GM18867 (cell line): Measurements from ENCODE around the gene IYD.
"Not testable (repeated sequence)": the region's sequence is repeated elsewhere in the genome, so short reads cannot be mapped to it uniquely, and the experiment has no call there.

ENCODE experiments used
- ATAC-seq: cut with Tn5 transposase; IDR thresholded peaks from one replicate; pipeline ENCODE4 v1.9.1; 2021; ENCODE audit warnings: mild to moderate bottlenecking, moderate library complexity; ENCODE audit not compliant: unreplicated experiment

IYD gene

GRCh38 chr6:150349546-150349945 is 19.3 kb upstream of the IYD start:
- no peak for ATAC-seq

- no peak for ATAC-seq
These were observed 16.2 kb upstream of the IYD start for GRCh38 chr6:150352321-150353296.

GRCh38 chr6:150353445-150353844 is 15.4 kb upstream of the IYD start:
- no peak for ATAC-seq

- ATAC-seq = no peak
These were observed 13.8 kb upstream of the IYD start for GRCh38 chr6:150354754-150355571.

- no peak for ATAC-seq
These were observed 12.9 kb upstream of the IYD start for GRCh38 chr6:150355932-150356331.

GRCh38 chr6:150361876-150362275 is 6.9 kb upstream of the IYD start:
- no peak for ATAC-seq

GRCh38 chr6:150363733-150364132 is 5.1 kb upstream of the IYD start:
- no peak for ATAC-seq

- no peak for ATAC-seq
These were observed 2.6 kb upstream of the IYD start for GRCh38 chr6:150366118-150366778.

- no peak for ATAC-seq
These were observed 596 bp downstream of the IYD start for GRCh38 chr6:150369408-150369807.

GRCh38 chr6:150370112-150370511 is 1.3 kb downstream of the IYD start:
- ATAC-seq = no peak

GRCh38 chr6:150371356-150371755 is 2.5 kb downstream of the IYD start:
- ATAC-seq = no peak

GRCh38 chr6:150372051-150372450 is 3.2 kb downstream of the IYD start:
- no peak for ATAC-seq

GRCh38 chr6:150373260-150373701 is 4.5 kb downstream of the IYD start:
- no peak for ATAC-seq

GRCh38 chr6:150374346-150374745 is 5.5 kb downstream of the IYD start:
- not testable (repeated sequence) for ATAC-seq

GRCh38 chr6:150377211-150377781 is 8.5 kb downstream of the IYD start:
- ATAC-seq = no peak

- no peak for ATAC-seq
These were observed 11.4 kb downstream of the IYD start for GRCh38 chr6:150380256-150380655.

- no peak for ATAC-seq
These were observed 13.4 kb downstream of the IYD start for GRCh38 chr6:150382171-150382570.

- no peak for ATAC-seq
These were observed 22.6 kb downstream of the IYD start for GRCh38 chr6:150391414-150391813.

GRCh38 chr6:150391890-150392289 is 23.1 kb downstream of the IYD start:
- ATAC-seq = no peak

GRCh38 chr6:150392452-150393220 is 23.8 kb downstream of the IYD start:
- no peak for ATAC-seq
